GM19397 (cell line): ENCODE results near the gene SMIM24.

Experiments used
- ATAC-seq: cut with Tn5 transposase; IDR thresholded peaks from one replicate; pipeline ENCODE4 v1.9.1; 2021; ENCODE audit warnings: mild to moderate bottlenecking, moderate library complexity; ENCODE audit not compliant: unreplicated experiment

Gene SMIM24

DNA sequence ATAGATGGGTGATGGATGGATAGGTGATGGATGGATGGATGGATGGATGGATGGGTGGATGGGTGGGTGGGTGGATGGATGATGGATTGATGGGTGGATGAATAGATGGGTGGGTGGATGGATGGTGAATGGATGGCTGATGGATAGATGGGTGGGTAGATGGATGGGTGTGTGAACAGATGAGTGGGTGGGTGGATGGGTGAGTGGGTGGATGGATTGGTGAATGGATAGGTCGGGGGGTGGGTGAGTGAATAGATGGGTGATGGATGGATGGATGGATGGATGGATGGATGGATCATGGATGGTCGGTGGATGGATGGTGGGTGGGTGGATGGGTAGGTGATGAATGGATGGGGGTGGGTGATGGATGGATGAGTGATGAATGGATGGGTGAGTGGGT lies 3.5 kb downstream of the SMIM24 start:
- ATAC-seq: no peak

DNA sequence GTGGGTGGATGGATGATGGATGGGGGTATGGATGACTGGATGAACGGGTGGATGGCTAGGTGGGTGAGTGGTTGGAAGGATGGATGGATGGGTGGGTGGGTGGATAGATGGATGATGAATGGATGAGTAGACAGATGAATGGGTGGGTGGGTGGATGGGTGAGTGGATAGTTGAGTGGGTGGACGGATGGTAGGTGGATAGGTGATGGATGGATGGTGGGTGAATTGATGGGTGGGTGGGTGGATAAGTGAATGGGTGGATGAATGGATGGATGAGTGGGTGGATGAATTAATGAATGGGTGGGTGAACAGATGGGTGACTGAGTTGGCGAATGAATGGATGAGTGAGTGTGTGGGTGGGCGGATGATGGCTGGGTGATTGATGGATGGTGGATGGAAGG lies 4.9 kb downstream of the SMIM24 start:
- no peak for ATAC-seq

DNA sequence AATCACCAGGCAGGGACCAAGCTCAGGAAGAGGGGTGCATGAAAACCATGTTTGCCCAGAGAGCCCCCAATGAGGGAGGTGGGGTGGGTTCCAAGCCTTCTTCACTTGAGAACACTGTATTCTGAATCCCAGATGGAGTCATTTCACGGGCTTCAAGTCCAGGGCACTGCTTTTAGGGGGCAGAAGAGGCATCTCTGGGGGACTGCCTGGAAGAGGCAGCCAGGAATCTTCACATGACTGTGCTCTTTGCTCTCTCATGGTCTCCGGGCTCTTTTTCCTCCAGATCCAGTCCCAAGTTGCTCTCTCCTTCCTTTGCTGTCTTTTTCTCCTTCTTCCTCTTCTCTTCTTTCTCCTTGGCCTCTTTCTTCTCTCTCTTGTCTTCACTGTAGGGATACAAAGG lies 5.7 kb downstream of the SMIM24 start:
- ATAC-seq: no peak

DNA sequence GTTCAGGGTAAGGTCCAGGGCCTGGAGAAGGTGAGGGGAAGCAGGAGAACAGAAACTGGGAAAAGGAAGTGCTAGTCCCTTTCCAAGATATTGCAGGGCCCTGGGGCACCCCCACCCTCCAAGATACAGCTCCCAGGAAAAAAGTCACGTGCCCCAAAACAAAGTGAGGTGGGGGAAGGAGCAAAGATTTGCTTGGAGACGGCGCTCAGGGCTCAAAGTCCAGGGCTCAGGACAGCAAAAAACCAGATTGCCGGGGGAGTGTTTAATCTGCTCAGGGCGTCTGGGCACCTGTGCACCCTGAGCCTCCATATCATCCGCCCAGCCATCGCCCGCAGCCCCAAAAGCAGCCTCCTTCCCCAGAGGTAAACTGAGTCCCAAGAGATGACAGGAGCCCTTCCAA lies 6.3 kb downstream of the SMIM24 start:
- ATAC-seq: no peak

DNA sequence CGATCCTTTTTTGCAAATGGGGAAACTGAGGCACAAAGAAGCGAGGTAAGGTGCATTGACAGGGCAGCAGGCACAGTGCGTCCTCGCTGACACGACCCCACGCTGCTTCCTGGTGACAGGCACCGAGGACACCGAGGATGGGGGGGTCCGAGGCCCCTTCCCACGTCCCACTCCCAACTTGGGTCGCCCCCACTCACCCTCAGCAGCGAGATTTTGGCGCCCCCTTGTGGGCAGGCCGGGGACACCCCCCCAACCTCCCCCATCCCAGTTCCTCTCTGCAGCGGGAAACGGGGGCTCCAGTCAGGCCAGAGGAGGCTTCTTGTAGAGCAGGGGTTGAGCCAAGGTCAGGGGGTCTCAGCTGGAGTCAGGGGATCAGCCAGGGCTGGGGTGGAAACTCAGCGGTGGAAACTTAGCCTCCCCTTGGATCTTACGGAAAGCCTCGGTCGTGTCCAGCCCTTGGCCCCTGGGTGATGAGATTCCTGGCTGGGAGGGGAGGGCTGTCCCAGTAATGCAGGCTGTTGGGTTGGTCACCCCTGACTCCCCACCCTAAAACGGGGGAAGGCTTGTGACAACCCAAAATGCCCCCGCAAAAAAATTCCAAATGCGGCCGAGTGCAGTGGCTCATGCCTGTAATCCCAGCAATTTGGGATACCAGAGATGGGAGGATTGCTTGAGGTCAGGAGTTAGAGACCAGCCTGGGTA lies 8.2 kb downstream of the SMIM24 start:
- ATAC-seq: no peak

DNA sequence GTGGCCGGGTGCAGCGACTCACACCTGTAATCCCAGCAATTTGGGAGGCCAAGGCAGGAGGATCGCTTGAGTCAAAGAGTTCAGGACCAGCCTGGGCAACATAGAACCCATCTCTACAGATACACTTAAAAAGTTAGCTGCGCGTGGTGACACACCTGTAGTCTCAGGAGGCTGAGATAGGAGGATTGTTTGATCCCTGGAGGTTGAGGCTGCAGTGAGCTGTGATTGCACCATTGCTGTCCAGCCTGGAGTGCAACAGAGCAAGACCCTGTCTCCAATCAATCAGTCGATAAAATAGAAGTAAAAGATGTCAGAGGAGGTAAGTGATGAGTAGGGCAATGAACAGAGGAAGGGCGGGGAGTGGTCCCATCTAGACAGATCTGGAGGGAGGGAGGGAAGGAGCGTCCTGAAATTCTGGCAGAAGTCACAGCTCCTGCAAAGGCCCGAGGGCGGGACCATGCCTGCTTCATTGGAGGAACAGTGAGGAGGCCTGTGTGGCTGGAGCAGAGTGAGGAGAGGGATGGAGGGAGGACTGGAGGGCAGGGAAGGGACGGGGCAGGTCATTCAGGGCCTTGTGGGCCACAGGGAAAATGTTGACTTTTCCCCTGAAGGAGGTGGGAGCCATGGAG lies 9.7 kb downstream of the SMIM24 start:
- ATAC-seq: no peak

DNA sequence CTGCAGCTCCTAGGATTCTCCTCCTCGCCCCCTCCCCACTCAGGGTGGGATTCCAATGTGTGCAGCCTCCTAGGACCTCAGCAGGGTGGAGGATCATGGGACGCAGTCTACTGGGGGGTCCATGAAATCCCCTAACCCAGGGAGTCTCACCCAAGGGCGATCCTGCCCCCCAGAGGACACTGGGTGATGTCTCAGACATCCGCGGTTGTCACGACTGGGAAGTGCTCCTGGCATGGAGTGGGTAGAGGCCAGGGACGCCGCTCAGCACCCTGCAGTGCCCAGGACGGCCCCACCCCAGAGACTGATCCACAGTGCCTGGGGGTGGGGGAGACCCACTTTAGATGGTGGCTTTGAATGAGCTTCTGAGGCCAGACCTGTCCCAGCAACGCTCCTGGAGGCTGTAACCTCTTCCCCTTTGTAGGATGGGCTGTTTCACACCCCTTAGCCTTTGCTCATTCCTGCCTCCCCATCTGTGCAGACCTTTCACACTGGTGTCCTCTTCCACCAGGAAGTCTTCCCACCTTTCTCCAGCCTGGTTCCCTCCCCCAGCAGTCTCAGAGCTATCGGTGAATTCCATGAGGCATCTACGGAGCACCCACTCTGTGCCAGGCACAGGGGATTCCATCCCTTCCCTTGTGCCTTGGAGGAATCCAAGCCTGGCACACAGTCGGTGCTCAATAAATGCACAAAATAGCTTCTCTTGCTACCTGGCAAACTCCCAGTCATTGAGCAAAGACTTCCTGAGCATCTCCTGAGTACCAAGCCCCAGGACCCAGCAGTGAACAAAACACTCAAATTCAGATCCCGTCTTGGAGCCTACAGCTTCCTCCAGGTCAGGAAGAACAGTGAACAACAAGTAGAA lies 10.5 kb downstream of the SMIM24 start:
- no peak for ATAC-seq

DNA sequence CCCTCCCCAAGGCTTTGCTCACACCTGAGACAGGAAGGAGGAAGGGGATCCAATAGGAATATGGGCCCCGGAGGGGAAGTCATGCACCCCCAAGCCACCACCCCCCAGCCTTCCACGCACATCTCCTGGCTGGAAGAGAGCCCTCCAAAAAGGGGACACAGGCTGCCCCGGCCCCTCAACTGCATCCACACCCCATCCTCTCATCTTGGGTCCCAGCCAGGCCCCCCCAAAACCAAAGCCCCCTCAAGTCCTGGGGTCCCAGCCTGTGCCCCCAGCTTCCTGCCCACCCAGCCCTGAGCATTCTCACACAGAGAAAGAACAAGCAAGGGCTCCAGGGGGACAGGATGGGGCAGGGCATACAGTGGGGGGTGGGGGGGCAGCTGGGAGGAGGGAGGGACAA lies 12.1 kb downstream of the SMIM24 start:
- ATAC-seq: no peak

DNA sequence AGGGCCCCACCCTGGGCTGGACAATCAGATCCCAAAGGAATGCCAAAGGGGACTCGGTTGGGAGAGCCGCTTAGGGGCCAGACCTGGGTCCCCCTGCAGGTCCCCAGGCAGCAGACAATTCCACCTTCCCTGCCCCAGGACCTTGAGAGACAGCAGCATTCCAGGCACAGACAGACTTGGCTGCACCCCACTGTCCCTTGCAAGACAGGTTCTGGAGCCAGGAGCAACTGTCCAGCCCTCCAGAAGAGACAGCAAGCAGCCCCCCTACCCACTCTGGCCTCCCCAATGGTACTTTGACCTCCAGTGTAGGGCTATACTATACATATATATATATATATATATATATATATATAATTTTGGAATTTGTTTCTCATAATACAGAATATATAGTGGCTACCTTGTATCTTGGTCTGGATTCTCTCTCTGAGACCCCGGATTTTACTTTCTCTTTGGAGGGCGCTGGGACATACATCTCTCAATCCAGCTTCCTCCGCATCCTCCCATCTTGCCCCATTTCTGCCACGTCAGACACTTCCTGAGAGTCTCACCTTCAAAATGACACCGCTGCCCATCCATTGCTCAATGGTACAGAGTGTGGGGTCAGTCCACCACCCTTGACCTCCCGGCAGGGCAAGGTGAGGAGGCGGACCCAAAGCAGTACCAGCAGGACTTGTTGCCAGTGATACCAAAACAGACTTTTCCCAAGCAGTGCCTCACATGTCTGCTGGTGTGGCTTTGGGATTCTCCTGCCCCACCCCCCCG lies 12.7 kb downstream of the SMIM24 start:
- no peak for ATAC-seq

DNA sequence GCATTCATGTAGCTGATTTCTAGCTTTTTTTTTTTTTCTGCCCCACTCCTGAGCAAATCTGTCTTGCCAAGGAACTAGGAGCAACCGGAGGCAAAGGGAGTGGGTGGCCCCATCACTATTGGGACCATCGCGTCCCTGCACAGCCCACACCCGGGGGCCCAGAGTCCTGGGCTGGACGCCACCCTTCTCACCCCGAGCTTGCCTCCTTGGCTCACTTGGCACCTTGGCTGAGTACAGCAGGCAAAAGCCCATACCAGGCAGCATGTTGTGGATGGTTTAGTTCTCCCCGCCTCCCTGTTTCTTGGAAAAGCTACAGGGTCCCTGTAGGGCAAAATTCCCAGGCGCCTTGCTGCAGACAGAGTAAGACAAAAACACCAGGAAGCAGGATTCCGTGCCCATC lies 13.7 kb downstream of the SMIM24 start:
- ATAC-seq: no peak

DNA sequence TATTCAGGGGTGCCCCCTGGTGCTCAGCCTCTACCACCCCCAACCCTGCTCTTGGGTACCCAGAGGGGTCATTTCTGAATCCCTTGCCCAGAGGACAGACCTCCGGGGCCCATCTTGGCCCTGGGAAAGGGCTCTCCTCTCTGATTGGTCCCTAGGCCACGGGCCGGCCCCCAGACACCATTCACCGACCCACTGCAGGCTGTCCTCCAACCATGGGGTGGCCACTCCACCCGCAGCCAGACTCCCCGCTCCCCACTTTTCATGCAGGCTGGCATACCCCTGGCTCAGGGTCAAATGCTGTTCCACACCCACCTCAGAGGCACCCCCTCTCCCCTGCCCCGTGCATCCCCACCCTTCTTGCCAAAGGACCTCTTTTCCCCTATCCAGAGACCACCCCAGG lies 14.8 kb downstream of the SMIM24 start:
- no peak for ATAC-seq

DNA sequence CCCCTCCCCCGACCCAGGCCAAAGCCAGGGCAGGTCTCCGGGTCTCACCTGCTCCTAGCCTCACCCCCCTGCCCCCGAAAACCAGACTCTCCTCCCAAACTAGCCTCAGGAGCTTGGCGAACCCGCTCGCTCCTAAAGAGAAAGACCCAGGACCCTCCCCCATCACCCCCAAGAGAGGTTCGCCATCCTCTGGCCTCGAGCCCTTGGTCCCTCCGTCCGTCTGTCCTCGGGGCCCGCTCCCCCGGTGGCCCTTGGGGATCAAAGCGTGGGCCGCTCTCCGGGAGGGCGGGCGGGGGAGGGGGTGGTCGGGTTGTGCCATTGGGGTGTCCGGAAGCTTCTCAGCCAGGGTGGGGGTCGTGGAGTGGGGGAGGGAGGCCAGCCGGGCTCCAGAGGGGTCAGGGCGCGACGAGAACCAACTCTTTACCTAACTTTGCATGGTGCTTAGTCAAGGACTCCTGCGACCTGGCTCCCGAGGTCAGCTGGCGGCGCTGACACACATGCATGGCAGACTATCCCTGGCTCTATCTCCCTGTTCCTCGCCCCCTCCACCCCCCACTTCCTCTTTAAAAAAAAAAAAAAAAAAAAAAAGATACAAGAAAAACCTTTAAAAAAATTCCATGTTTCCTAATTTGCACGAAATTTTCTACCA lies 15.6 kb downstream of the SMIM24 start:
- ATAC-seq: no peak

DNA sequence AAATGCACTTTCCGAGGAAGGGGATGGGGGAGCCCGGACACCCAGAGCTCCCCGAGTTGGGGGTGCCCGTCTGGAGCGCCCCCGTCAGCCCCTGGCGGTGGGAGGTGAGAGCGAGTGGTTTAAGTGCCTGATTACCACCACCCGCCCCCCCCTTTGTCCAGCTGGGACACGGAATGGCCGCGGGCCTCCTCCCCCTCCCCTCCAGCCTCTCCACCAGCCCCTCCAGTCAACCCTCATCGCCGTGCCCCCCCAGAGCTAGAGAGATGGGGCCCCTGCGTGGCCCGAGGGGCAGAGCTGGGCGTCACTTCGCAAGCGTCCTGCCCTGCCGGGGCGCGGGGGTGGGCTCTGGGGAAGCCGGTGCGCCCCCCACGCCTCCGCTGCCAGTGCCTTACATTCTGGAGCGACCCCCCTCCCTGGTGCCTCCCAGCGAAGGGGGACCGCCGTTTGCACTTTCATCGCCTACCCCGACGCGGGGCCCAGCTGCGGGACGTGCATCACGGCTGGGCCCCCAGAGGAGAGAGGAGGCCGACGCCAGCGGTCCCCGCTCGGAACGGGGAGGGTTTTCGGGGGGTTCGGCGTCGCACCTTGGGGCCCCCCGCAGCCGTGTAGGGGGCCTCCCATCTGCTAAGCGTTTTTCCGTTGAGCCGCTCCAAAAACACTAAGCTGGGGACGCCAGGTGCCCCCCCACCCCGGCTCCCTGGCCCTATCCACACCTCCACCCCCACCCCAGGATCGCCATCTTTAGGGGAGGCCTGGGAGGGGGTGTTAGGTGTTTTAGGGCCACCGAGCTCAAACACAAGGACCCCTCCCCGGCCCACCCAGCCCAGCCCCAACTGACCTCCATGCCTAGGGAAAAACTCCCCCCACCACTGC lies 16.4 kb downstream of the SMIM24 start:
- no peak for ATAC-seq

DNA sequence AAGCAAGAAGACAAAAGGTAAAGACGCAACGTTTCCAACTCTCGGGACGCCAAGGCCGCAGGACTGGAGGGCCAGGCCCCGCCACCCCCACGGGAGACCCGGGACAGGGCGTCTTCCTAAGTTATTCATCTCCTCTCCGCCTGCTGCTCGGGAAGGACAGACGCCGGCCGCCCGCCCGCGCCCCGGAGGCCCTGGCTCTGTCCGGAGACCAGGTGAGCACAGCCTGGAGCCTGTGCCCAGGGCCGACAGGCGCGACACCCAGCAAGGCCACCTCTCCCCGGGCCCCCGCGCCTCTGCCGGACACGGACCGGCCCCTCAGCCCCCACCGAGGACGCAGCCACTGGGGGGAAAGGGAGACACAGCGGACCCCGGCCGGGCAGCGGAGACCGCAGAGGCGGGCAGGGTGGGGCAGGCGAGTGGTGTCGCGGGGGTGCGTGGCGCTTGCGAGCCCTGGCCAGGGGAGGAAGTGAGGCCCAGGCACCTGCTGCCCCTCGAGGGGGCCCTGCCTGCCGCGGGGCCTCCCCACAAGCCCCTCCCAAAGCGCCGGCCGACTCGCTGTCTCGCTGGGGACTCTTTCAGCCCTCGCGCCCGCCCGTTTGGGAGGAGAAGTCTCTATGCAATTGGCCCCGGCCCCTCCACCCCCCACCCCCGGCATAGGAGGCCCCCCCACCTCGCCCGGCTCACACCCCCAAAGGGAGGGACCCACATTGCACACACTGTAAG lies 17.2 kb downstream of the SMIM24 start:
- no peak for ATAC-seq

DNA sequence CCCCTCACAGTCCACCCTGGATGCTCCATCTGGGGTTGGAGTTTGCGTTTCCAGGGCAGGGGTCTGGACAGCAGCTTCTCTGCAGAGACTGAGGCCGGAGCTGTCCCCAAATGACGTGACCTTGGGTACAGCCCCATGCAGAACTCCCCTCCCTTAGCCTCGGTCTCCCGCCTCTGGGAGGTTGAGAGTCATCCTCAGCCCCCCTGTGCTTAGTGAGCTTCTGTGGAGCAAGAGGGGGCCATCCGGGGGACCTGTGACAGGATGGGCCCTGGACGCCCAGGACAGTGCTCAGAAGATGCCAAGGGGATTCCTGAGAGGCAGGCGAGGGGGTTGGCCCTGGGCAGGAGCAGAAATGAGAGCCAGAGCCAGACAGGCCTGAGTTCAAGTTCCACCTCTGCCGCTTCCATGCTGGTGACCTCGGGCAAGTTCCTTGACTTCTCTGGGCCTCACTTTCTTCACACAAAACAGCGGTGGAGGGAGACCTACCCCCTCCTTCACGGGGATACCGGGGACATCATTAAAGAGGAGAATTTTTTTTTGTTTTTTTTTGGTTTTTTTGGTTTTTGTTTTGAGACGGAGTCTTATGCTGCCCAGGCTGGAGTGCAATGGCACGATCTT lies 20.3 kb downstream of the SMIM24 start:
- ATAC-seq: no peak

DNA sequence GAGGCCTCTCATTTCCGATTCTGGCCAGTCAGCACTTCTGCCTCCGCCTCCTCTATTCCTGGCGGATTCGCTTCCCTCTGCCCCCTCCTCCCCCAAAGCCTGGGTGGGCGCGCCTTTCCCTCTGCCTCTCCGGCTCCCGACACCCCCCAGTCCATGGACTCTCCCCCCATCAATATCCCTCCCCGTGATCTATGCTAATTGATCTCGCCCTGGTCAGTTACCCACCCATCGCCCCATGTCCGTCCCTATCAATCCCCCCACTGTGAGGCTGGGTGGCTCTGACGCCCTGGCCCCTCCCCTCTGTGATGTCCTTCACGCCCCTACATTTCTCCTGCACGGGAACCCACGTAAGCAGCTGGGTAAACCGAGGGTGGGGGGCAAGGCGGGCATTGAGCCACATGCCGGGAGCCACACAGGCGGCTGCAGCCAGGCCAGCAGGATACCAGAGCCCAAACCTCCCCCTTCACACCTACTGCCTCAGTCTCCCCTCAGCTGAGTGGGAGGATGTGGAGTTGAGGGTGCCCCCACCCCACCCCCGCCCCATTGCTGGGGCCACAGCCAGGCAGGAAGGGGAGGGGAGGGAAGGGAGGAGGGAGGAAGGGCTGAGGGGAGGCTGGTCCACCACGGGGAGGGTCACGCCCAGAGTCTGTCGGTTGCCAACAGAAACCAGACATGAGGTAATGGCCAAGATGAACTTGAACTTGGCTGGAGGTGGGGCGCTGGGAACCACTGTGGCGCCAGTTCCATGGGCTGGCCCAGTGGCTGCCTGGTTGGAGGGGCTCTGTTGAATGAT lies 21.0 kb downstream of the SMIM24 start:
- no peak for ATAC-seq

DNA sequence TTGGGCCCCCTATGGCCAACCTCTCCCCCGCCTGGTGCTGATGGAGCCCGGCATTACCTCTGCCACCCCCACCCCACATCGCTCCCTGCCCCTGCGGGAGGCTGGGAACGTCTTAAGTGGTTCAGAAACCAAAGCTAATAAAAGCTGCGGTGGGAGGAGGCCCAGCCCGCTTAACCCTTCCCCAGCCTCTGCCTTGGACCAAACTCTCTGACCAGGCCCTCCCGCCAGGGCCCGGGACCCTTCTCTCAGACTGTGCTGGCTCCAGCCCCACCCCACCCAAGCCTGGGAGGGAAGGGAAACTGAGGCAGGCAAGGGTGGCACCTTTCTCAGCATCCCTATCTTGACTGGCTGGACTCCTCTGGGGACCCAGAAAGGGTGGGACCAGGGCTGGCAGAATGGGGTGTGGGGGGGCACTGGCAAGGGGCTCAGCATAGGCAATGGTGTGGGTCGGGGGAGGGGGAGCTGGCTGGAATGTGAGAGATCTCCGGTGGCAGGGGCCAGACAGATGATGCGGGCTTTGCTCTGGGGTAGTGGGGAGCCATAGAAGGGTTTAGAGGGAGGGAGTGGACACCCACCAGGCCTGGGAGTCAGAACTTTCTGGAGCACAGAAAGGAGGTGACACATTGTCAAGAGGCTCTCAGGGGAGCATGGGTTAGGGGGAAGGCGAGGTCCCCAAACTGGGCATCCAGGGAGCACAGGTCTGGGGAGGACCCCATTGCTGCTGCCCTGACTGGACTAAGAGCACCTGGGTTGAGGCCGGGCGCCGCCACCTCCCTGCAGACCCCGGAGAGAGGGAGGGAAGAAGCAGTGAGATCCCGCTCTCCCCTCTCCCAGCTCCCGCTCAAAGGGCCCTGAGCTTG lies 21.9 kb downstream of the SMIM24 start:
- ATAC-seq: no peak
